Parathyroid adenoma (tissue), 2 donors: ENCODE data around the gene TMEM86B.
A peak's percentile ranks its signal among the peaks of the same experiment; 100 is the strongest.

Experiments
- H2AFZ ChIP-seq: fragments of 300-600 bp; sonication (generic); one replicate; pipeline ENCODE4 v1.7.0; 2017; ENCODE audit warnings: antibody characterized with exemption, mild to moderate bottlenecking
- H3K27ac ChIP-seq: fragments of 300-600 bp; sonication (generic); one replicate; pipeline ENCODE4 v1.7.0; 2017
- H3K27me3 ChIP-seq: fragments of 300-600 bp; sonication (generic); one replicate; pipeline ENCODE4 v1.7.0; 2017; ENCODE audit warnings: low read length; ENCODE audit not compliant: control insufficient read depth, insufficient read depth
- H3K36me3 ChIP-seq: fragments of 300-600 bp; sonication (generic); one replicate; pipeline ENCODE4 v1.7.0; 2017; ENCODE audit warnings: low read length; ENCODE audit not compliant: control insufficient read depth, insufficient read depth
- H3K4me1 ChIP-seq: fragments of 300-600 bp; sonication (generic); one replicate; pipeline ENCODE4 v1.7.0; 2017; ENCODE audit warnings: control low read depth
- H3K4me2 ChIP-seq: fragments of 300-600 bp; sonication (generic); one replicate; pipeline ENCODE4 v1.7.0; 2017; ENCODE audit warnings: low read length
- H3K4me3 ChIP-seq: fragments of 300-600 bp; sonication (generic); one replicate; pipeline ENCODE4 v1.7.0; 2017; ENCODE audit warnings: low read depth, low read length
- H3K79me2 ChIP-seq: fragments of 300-600 bp; sonication (generic); one replicate; pipeline ENCODE4 v1.7.0; 2017; ENCODE audit warnings: control low read depth
- H3K9ac ChIP-seq: fragments of 300-600 bp; sonication (generic); one replicate; pipeline ENCODE4 v1.7.0; 2017; ENCODE audit warnings: mild to moderate bottlenecking
- H3K9me3 ChIP-seq: fragments of 300-600 bp; sonication (generic); one replicate; pipeline ENCODE4 v1.7.0; 2017; ENCODE audit warnings: low read length; ENCODE audit not compliant: control insufficient read depth
- CTCF ChIP-seq: fragments of 300-600 bp; sonication (generic); IDR thresholded peaks from one replicate; pipeline ENCODE4 v1.7.0; 2017; ENCODE audit warnings: antibody characterized with exemption, mild to moderate bottlenecking
- donor health status: primary hyperparathyroidism.

The TMEM86B gene

GRCh38 chr19:55181740-55182139 lies 46.8 kb downstream of the TMEM86B start:
- Histone ChIP-seq H3K4me3 (no peak overlapping the region), H3K9ac (no peak overlapping the region), H3K4me1 (no peaks in the 10 kb centered on the region), H3K4me2 (no peak overlapping the region), H3K27me3 (no peaks in the 10 kb centered on the region), H3K36me3 (no peaks in the 10 kb centered on the region), H2AFZ (no peak overlapping the region), H3K9me3 (no peaks in the 10 kb centered on the region), H3K79me2 (no peaks in the 10 kb centered on the region), H3K27ac (no peak overlapping the region)
- no peak for TF ChIP-seq CTCF

- no peaks in the 10 kb centered on the region for H3K79me2 ChIP-seq
- no peak within 1 kb of the TSS for H3K27ac ChIP-seq
- peak within 1 kb of the TSS; percentile 80 for H2AFZ ChIP-seq
- H3K4me1 ChIP-seq, result no peaks in the 10 kb centered on the region
- no peaks in the 10 kb centered on the region for H3K36me3 ChIP-seq
- peak within 1 kb of the TSS; percentile 64 for H3K4me2 ChIP-seq
- H3K9ac ChIP-seq, result no peak within 1 kb of the TSS
- no peak for TF ChIP-seq CTCF
- peak within 1 kb of the TSS; percentile 46 for H3K4me3 ChIP-seq
- H3K9me3 ChIP-seq, result no peaks in the 10 kb centered on the region
- H3K27me3 ChIP-seq, result no peaks in the 10 kb centered on the region
Measured at GRCh38 chr19:55179606-55180484, 48.7 kb downstream of the TMEM86B start, which contains the start of gene SYT5. TSS of gene SYT5 (minus strand) at chr19:55180289. CDS start at chr19:55179041, 1,248 bp downstream.

- TF ChIP-seq CTCF, result no peak
- Histone ChIP-seq H3K79me2 (no peaks in the 10 kb centered on the region), H3K9me3 (no peaks in the 10 kb centered on the region), H3K9ac (no peak overlapping the region), H3K4me2 (peak overlapping the region; percentile 64), H3K36me3 (no peaks in the 10 kb centered on the region), H2AFZ (peak overlapping the region; percentile 80), H3K4me3 (peak overlapping the region; percentile 46), H3K27ac (no peak overlapping the region), H3K4me1 (no peaks in the 10 kb centered on the region), H3K27me3 (no peaks in the 10 kb centered on the region)
Measured at GRCh38 chr19:55178781-55179599, 49.6 kb downstream of the TMEM86B start.
